B cell (primary cell): ENCODE measurements around the gene SYT17. TPM values are rescaled to one million over a fixed set of nuclear protein-coding genes. Genes with fewer than 3 reads are reported as not detected.

Experiments used
- ATAC-seq: fragments of 200-7000 bp; cut with Tn5 transposase; one replicate; pipeline ENCODE4 v1.10.0; 2021; ENCODE audit warnings: low read depth, mild to moderate bottlenecking, moderate number of reproducible peaks, moderate library complexity
- CTCF ChIA-PET: fragments of 350-600 bp; sonication (Branson Sonifier 250); formaldehyde crosslinking; loops from one replicate; lab custom pipeline; 2021; ENCODE audit warnings: antibody characterized with exemption, inconsistent platforms; lab: Charles Lee
- POLR2A ChIA-PET: fragments of 350-600 bp; sonication (Branson Sonifier 250); formaldehyde crosslinking; loops from one replicate; lab custom pipeline; 2021; ENCODE audit warnings: antibody characterized with exemption; lab: Charles Lee
- DNase-seq: peaks from one replicate; pipeline ENCODE4 v3.0.0; 2013
- H2AFZ ChIP-seq: 2 replicates; pipeline ENCODE4 v1.6.1; 2012; ENCODE audit warnings: mild to moderate bottlenecking, low read depth, low read length; ENCODE audit not compliant: insufficient read depth, poor library complexity, severe bottlenecking
- H3K27ac ChIP-seq, 2 donors: 1 replicate in 1 of 2; 2 replicates in 1 of 2; pipeline ENCODE4 v1.5.1; 2012 to 2013; ENCODE audit warnings: low read length in 2 of 2, mild to moderate bottlenecking in 2 of 2, moderate library complexity in 1 of 2
- H3K27me3 ChIP-seq, 4 experiments: fragments of 200-600 bp in 1 of 4; sonication (generic) in 1 of 4; replicated peaks in 1 of 4; 1 replicate in 2 of 4; 2 replicates in 2 of 4; pipeline versions ENCODE4 v1.6.1 to v1.7.0; 2013 to 2016; ENCODE audit warnings: low read length in 3 of 4, mild to moderate bottlenecking in 2 of 4, mixed read lengths in 1 of 4, moderate library complexity in 1 of 4; ENCODE audit not compliant: insufficient read depth in 4 of 4, control insufficient read depth in 3 of 4; ENCODE audit errors: control extremely low read depth in 1 of 4
- H3K36me3 ChIP-seq, 2 experiments: replicated peaks in 1 of 2; 1 replicate in 1 of 2; 2 replicates in 1 of 2; pipeline versions ENCODE4 v1.6.1 to v1.7.1; 2013; ENCODE audit warnings: low read length in 1 of 2; ENCODE audit not compliant: insufficient read depth in 2 of 2, control insufficient read depth in 1 of 2; ENCODE audit errors: control extremely low read depth in 1 of 2, extremely low read depth in 1 of 2
- H3K4me1 ChIP-seq, 2 donors: fragments of 200-600 bp in 1 of 2; sonication (generic) in 1 of 2; 1 replicate in 1 of 2; 2 replicates in 1 of 2; pipeline versions ENCODE4 v1.5.1 to v1.6.1; 2013 to 2017; ENCODE audit warnings: low read length in 2 of 2; ENCODE audit not compliant: control insufficient read depth in 2 of 2, insufficient read depth in 2 of 2
- H3K4me2 ChIP-seq: replicated peaks from 2 replicates; pipeline ENCODE3; 2012; ENCODE audit warnings: mild to moderate bottlenecking, low read depth, low read length; ENCODE audit not compliant: poor library complexity, severe bottlenecking
- H3K4me3 ChIP-seq, 5 experiments: fragments of 200-600 bp in 1 of 5; sonication (generic) in 1 of 5; 1 replicate in 3 of 5; 2 replicates in 2 of 5; pipeline versions ENCODE4 v1.5.1 to v1.7.0; 2011 to 2016; ENCODE audit warnings: low read length in 4 of 5, mild to moderate bottlenecking in 4 of 5, low read depth in 2 of 5, control low read depth in 1 of 5, moderate library complexity in 1 of 5; ENCODE audit not compliant: insufficient read depth in 1 of 5; ENCODE audit errors: control extremely low read depth in 1 of 5, extremely low read depth in 1 of 5
- H3K79me2 ChIP-seq: fragments of 200-600 bp; sonication (generic); one replicate; pipeline ENCODE4 v1.6.0; 2016; ENCODE audit warnings: low read length; ENCODE audit not compliant: control insufficient read depth, insufficient read depth
- H3K9ac ChIP-seq: fragments of 200-600 bp; sonication (generic); 2 replicates; pipeline ENCODE4 v1.6.1; 2017; ENCODE audit warnings: mild to moderate bottlenecking, low read length, moderate library complexity
- H3K9me3 ChIP-seq, 3 donors: one replicate each; pipeline versions ENCODE4 v1.6.1 to v1.7.1; 2013; ENCODE audit warnings: low read length in 2 of 3; ENCODE audit not compliant: control insufficient read depth in 2 of 3, insufficient read depth in 1 of 3; ENCODE audit errors: control extremely low read depth in 1 of 3
- H4K20me1 ChIP-seq: 2 replicates; pipeline ENCODE4 v1.6.0; 2012; ENCODE audit warnings: mild to moderate bottlenecking, low read length; ENCODE audit not compliant: insufficient read depth, control insufficient read depth, poor library complexity, severe bottlenecking
- H3K27ac Mint-ChIP-seq: one replicate; pipeline ENCODE4 v1.8.0; 2021; ENCODE audit warnings: mixed read lengths
- H3K27me3 Mint-ChIP-seq: one replicate; pipeline ENCODE4 v1.8.0; 2021; ENCODE audit warnings: mixed read lengths
- H3K4me1 Mint-ChIP-seq: one replicate; pipeline ENCODE4 v1.8.0; 2021; ENCODE audit warnings: mixed read lengths
- H3K4me3 Mint-ChIP-seq: one replicate; pipeline ENCODE4 v1.8.0; 2021; ENCODE audit warnings: mixed read lengths
- H3K9me3 Mint-ChIP-seq: one replicate; pipeline ENCODE4 v1.8.0; 2022; ENCODE audit warnings: mixed read lengths; ENCODE audit not compliant: insufficient read depth
- EZH2 ChIP-seq: IDR thresholded peaks from 2 replicates; pipeline ENCODE4 v1.6.1; 2012; ENCODE audit warnings: borderline replicate concordance, low read depth, mild to moderate bottlenecking, moderate library complexity, low read length; ENCODE audit not compliant: insufficient read depth, poor library complexity, severe bottlenecking
- WGBS: methylation state at CpG from one replicate; pipeline ENCODE4 v1.1.5; 2013; ENCODE audit warnings: missing lambda C conversion rate; ENCODE audit not compliant: insufficient coverage; 5-methylcytosine and 5-hydroxymethylcytosine counted together
- intact Hi-C: fragments of 100-400 bp; cut with micrococcal nuclease; formaldehyde crosslinking; loops from one replicate; pipeline ENCODE4 v1.10.0; 2022
- polyA plus RNA-seq: library from polyadenylated mRNA; depleted of rRNA; stranded (reverse); fragments of >200 nt; gene quantifications from 2 replicates; pipeline ENCODE4 v1.2.3, GENCODE V29; 2012
- total RNA-seq, 2 donors: library from RNA; stranded (reverse); fragments of 120-200 nt in 1 of 2; gene quantifications; 1 replicate in 1 of 2; 2 replicates in 1 of 2; pipeline versions ENCODE4 v1.2.3 to v1.2.4, GENCODE V29; 2013 to 2022
- TF ChIP-seq, protein P1 (sequence below): fragments of 200-600 bp; IDR thresholded peaks from one replicate; pipeline ENCODE4 v1.8.0; 2022; ENCODE audit warnings: antibody characterized with exemption, mild to moderate bottlenecking

The SYT17 gene
- total and polyA plus RNA-seq, 2 donors (not counting 1 experiment from before 2014, with no cell fraction given): 24.9 to 27.7 TPM

DNA sequence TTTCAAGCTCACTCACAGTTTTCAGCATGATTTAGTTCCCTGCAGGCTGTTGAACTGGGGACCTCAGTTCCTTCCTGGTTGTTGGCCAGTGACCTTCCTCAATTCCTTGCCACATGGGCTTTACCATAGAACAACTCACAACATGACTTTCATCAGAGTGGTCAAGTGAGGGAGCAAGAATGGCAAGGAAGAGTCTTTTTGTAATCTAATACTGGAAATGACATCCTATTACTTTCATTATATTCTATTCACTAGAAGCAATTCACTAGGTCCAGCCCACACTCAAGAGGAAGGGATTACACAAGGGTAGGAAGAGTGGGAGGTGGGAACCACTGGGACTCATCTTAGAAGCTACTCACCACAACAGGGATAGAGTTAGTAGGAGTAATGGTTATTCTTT is 57.6 kb downstream of the SYT17 start:
- Histone ChIP-seq H3K9ac (no peak overlapping the region), H3K27me3 (no peaks in the 10 kb centered on the region), H3K9me3 (peaks cover 2 to 6% (median 4%) of the 10 kb centered on the region in 3 donors), H3K27ac (no peak overlapping the region), H2AFZ (no peak overlapping the region), H3K79me2 (no peaks in the 10 kb centered on the region), H4K20me1 (no peaks in the 10 kb centered on the region), H3K4me2 (no peak overlapping the region), H3K4me1 (no peaks in the 10 kb centered on the region), H3K36me3 (peaks cover 0 to 45% of the 10 kb centered on the region in 2 experiments), H3K4me3 (no peak overlapping the region)
- no peaks in the 10 kb centered on the region for H3K27me3 Mint-ChIP-seq
- DNase-seq (no peak), ATAC-seq (no peak)
- POLR2A ChIA-PET: no interaction called here
- no peaks in the 10 kb centered on the region for H3K4me1 Mint-ChIP-seq
- H3K4me3 Mint-ChIP-seq: no peak overlapping the region
- no peak for TF ChIP-seq EZH2
- TF ChIP-seq, protein P1, sequence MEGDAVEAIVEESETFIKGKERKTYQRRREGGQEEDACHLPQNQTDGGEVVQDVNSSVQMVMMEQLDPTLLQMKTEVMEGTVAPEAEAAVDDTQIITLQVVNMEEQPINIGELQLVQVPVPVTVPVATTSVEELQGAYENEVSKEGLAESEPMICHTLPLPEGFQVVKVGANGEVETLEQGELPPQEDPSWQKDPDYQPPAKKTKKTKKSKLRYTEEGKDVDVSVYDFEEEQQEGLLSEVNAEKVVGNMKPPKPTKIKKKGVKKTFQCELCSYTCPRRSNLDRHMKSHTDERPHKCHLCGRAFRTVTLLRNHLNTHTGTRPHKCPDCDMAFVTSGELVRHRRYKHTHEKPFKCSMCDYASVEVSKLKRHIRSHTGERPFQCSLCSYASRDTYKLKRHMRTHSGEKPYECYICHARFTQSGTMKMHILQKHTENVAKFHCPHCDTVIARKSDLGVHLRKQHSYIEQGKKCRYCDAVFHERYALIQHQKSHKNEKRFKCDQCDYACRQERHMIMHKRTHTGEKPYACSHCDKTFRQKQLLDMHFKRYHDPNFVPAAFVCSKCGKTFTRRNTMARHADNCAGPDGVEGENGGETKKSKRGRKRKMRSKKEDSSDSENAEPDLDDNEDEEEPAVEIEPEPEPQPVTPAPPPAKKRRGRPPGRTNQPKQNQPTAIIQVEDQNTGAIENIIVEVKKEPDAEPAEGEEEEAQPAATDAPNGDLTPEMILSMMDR: no peak
- CTCF ChIA-PET: interaction anchor here (1.4 kb wide), 1 partner anchor 12 kb away, joined by 4 read pairs; no protein-coding TSS in a partner anchor
- peaks cover 10% of the 10 kb centered on the region for H3K9me3 Mint-ChIP-seq
- H3K27ac Mint-ChIP-seq: no peak overlapping the region
- intact Hi-C loops: no loop called here

DNA sequence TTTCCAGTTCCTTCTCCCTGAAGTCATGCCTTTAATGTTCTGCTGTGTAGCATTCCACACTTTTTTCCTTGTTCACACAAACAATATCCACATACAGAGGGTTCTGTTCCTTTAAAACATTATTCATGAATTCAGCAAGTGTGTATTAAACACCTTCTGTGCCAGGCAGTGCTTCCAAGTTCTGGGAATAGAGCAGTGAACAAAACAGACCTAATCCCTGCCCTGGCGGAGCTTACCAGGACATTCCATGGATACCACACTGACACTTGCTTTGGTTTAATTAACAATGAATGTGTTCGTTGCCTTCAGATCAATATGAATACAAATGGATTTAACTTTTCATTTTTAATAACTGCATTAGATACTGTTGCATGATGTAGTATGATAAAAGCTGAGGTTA is 59.6 kb downstream of the SYT17 start:
- Mint-ChIP-seq H3K9me3 (peaks cover 10% of the 10 kb centered on the region), H3K4me3 (no peak overlapping the region), H3K27me3 (no peaks in the 10 kb centered on the region), H3K4me1 (no peaks in the 10 kb centered on the region), H3K27ac (no peak overlapping the region)
- peaks cover 0 to 45% of the 10 kb centered on the region in 2 experiments for H3K36me3 ChIP-seq
- intact Hi-C loops: no loop called here
- DNase-seq: no peak
- POLR2A ChIA-PET: interaction anchor here (0.6 kb wide), 1 partner anchor 19 kb away, joined by 6 read pairs; no protein-coding TSS in a partner anchor
- H3K9ac ChIP-seq: no peak overlapping the region
- WGBS: no CpG with 5 or more reads among the region's 2 CpGs
- H3K79me2 ChIP-seq: no peaks in the 10 kb centered on the region
- TF ChIP-seq, protein P1: no peak
- no peak for TF ChIP-seq EZH2
- no peak overlapping the region for H3K4me3 ChIP-seq
- peaks cover 2 to 7% (median 6%) of the 10 kb centered on the region in 3 donors for H3K9me3 ChIP-seq
- no peaks in the 10 kb centered on the region for H3K27me3 ChIP-seq
- ATAC-seq: no peak
- CTCF ChIA-PET: interaction anchor here (0.9 kb wide), 1 partner anchor 27 kb away, joined by 3 read pairs; no protein-coding TSS in a partner anchor
- H3K4me1 ChIP-seq: no peaks in the 10 kb centered on the region
- no peaks in the 10 kb centered on the region for H4K20me1 ChIP-seq
- H2AFZ ChIP-seq: no peak overlapping the region
- H3K27ac ChIP-seq: no peak overlapping the region
- no peak overlapping the region for H3K4me2 ChIP-seq
